ENCODE measurements around the gene CDCP1. TPM values are rescaled to one million over a fixed set of nuclear protein-coding genes. Genes with fewer than 3 reads are reported as not detected.

Gene CDCP1
- total RNA-seq = under 1 TPM; 0.12 to 0.82 (median 0.49) TPM

- ATAC-seq (peak; percentile 36 to 41), DNase-seq (no peak)
- no peaks in the 10 kb centered on the region for H3K9me3 ChIP-seq
- H3K27ac ChIP-seq = no peak within 1 kb of the TSS
- peaks cover 25 to 34% (median 25%) of the 10 kb centered on the region in 3 donors for H3K27me3 ChIP-seq
- no peak for TF ChIP-seq POLR2A (IDR thresholded peaks at IDR 0.05)
- TF ChIP-seq CTCF (IDR thresholded peaks at IDR 0.05 in 4 of 5, conservative IDR thresholded peaks at IDR 0.05 in 1 of 5) = no peak
- H3K36me3 ChIP-seq = no peaks in the 10 kb centered on the region
- H3K4me1 ChIP-seq = peaks cover 6 to 11% of the 10 kb centered on the region in 2 donors
- peak within 1 kb of the TSS; percentile 41 to 55 (median 54) for H3K4me3 ChIP-seq
- in situ Hi-C loops (cut with MboI; ENCODE audit: low sequenced_read_pairs in 4 of 4) = no loop called here
- intact Hi-C loops (cut with DNase I; ENCODE audit: low total_unique reads) = no loop called here
Observed at GRCh38 chr3:45145681-45146614, at the start of gene CDCP1. TSS of gene CDCP1 (minus strand) at chr3:45146378. CDS start at chr3:45146287, 91 bp downstream.

- intact Hi-C loops (cut with DNase I; ENCODE audit: low total_unique reads) (no loop called here), in situ Hi-C loops (cut with MboI; ENCODE audit: low sequenced_read_pairs in 4 of 4) (no loop called here)
- TF ChIP-seq CTCF (IDR thresholded peaks at IDR 0.05 in 4 of 5, conservative IDR thresholded peaks at IDR 0.05 in 1 of 5) (no peak), POLR2A (IDR thresholded peaks at IDR 0.05) (no peak)
Observed at GRCh38 chr3:45194791-45195190, 48.6 kb upstream of the CDCP1 start.

DNA sequence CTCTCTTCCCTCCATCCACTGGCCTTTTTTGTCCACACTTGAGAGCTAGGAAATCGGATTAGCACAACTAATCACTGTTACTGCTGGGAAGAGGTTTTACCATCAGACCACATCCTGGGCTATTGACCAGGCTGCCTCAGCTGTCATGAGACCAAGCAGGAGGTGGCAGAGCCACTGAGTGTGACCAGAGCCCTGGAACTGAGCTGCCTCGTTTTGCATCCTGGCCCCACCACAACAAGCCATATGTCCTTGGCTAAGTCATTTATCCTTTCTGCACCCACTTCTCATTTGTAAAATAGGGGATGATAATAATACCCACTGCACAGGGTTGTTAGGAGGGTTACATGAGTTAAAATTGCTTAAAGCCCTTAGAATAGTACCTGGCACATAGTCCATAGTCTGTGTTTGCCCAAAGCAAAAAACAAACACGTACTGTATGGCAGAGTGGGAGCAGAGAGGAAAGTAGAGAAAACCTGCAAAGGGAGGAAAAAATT, 45.8 kb upstream of the CDCP1 start:
- H3K9me3 ChIP-seq = no peaks in the 10 kb centered on the region
- no peak for DNase-seq
- no peak overlapping the region for H3K4me3 ChIP-seq
- no peaks in the 10 kb centered on the region for H3K27me3 ChIP-seq
- intact Hi-C loops (cut with DNase I; ENCODE audit: low total_unique reads) = no loop called here
- no peaks in the 10 kb centered on the region for H3K36me3 ChIP-seq
- no peak overlapping the region for H3K27ac ChIP-seq
- no peaks in the 10 kb centered on the region for H3K4me1 ChIP-seq
- no peak for ATAC-seq
- in situ Hi-C loops (cut with MboI; ENCODE audit: low sequenced_read_pairs in 4 of 4) = no loop called here
- no peak for TF ChIP-seq POLR2A (IDR thresholded peaks at IDR 0.05)
- no peak for TF ChIP-seq CTCF (IDR thresholded peaks at IDR 0.05 in 4 of 5, conservative IDR thresholded peaks at IDR 0.05 in 1 of 5)

More at GRCh38 chr3:45194791-45195190, 48.6 kb upstream of the CDCP1 start:
- no peak overlapping the region for H3K4me3 ChIP-seq
- H3K27me3 ChIP-seq = no peaks in the 10 kb centered on the region
- no peak for ATAC-seq
- H3K27ac ChIP-seq = no peak overlapping the region
- H3K36me3 ChIP-seq = no peaks in the 10 kb centered on the region
- no peak for DNase-seq
- no peaks in the 10 kb centered on the region for H3K9me3 ChIP-seq
- H3K4me1 ChIP-seq = no peaks in the 10 kb centered on the region

DNA sequence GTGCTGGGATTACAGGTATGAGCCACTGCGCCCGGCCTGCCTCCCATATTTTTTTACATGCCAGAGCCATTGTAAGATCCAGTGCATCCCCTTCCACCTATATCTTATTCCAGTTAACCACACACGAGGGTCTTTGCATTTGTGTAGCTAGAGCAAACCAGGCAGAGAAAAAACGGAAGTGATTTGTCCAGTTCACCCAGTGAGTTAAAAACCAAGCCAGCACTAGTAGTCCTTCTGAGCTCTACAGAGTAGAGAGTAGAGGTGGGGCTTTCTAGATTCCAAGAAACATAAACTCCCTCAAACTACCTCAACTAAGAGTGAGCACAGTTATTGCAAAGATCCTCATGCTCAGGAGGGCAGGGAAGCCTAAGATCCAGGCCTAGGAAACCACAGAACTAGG, 45.2 kb upstream of the CDCP1 start:
- DNase-seq (no peak), ATAC-seq (no peak)
- H3K36me3 ChIP-seq = no peaks in the 10 kb centered on the region
- H3K4me3 ChIP-seq = no peak overlapping the region
- TF ChIP-seq CTCF (IDR thresholded peaks at IDR 0.05 in 4 of 5, conservative IDR thresholded peaks at IDR 0.05 in 1 of 5) = no peak
- no peak for TF ChIP-seq POLR2A (IDR thresholded peaks at IDR 0.05)
- H3K27me3 ChIP-seq = no peaks in the 10 kb centered on the region
- no peaks in the 10 kb centered on the region for H3K9me3 ChIP-seq
- intact Hi-C loops (cut with DNase I; ENCODE audit: low total_unique reads) (no loop called here), in situ Hi-C loops (cut with MboI; ENCODE audit: low sequenced_read_pairs in 4 of 4) (no loop called here)
- no peaks in the 10 kb centered on the region for H3K4me1 ChIP-seq
- H3K27ac ChIP-seq = no peak overlapping the region

All from gastrocnemius medialis (tissue), 4 donors.